HepG2 (cell line): ENCODE results near the gene CNOT8. TPM values are rescaled to one million over a fixed set of nuclear protein-coding genes. Genes with fewer than 3 reads are reported as not detected.
A peak's percentile ranks its signal among the peaks of the same experiment; 100 is the strongest.

ENCODE experiments used
- ASH2L ChIP-seq: fragments of 300-600, 200-600 bp; sonication (generic); IDR thresholded peaks from 2 replicates; pipeline ENCODE4 v1.7.0; 2017; ENCODE audit warnings: low read depth, mild to moderate bottlenecking, moderate library complexity, mixed read lengths, low read length; ENCODE audit not compliant: insufficient read length
- DDIT3 ChIP-seq: sonication (generic); formaldehyde crosslinking; IDR thresholded peaks from 2 replicates; pipeline ENCODE4 v1.4.0; 2020; ENCODE audit warnings: mild to moderate bottlenecking, missing genetic modification reagents
- DNMT3B ChIP-seq: conservative IDR thresholded peaks from 2 replicates; pipeline ENCODE4 v1.6.1; 2016; ENCODE audit warnings: missing biosample characterization, control low read depth
- GATAD2A ChIP-seq: IDR thresholded peaks from 2 replicates; pipeline ENCODE4 v1.6.1; 2016
- GZF1 ChIP-seq: sonication (generic); formaldehyde crosslinking; IDR thresholded peaks from 2 replicates; pipeline ENCODE4 v1.5.1; 2020; ENCODE audit warnings: mild to moderate bottlenecking, missing genetic modification reagents
- HINFP ChIP-seq: sonication (generic); formaldehyde crosslinking; IDR thresholded peaks from 2 replicates; pipeline ENCODE4 v1.4.0; 2020; ENCODE audit warnings: low read depth, mild to moderate bottlenecking, missing genetic modification reagents
- HMG20B ChIP-seq: conservative IDR thresholded peaks from 2 replicates; pipeline ENCODE4 v1.6.1; 2016; ENCODE audit warnings: missing genetic modification reagents, missing compliant biosample characterization
- JDP2 ChIP-seq: sonication (generic); formaldehyde crosslinking; IDR thresholded peaks from 2 replicates; pipeline ENCODE4 v1.8.1; 2022; ENCODE audit warnings: missing genetic modification reagents, borderline replicate concordance
- KLF16 ChIP-seq, 2 experiments: sonication (generic) in 1 of 2; formaldehyde crosslinking in 1 of 2; IDR thresholded peaks; 2 replicates each; pipeline versions ENCODE4 v1.6.1 to v1.8.0; 2016 to 2023; ENCODE audit warnings: missing genetic modification reagents in 2 of 2, missing compliant biosample characterization in 1 of 2
- MTA3 ChIP-seq: sonication (generic); formaldehyde crosslinking; IDR thresholded peaks from 2 replicates; pipeline ENCODE4 v1.4.0; 2020; ENCODE audit warnings: missing genetic modification reagents
- MXD4 ChIP-seq: IDR thresholded peaks from 2 replicates; pipeline ENCODE4 v1.6.1; 2016; ENCODE audit warnings: mild to moderate bottlenecking, missing biosample characterization, missing genetic modification reagents
- NFATC3 ChIP-seq: sonication (generic); formaldehyde crosslinking; IDR thresholded peaks from 2 replicates; pipeline ENCODE4 v1.5.1; 2020; ENCODE audit warnings: mild to moderate bottlenecking, missing genetic modification reagents
- ONECUT2 ChIP-seq: sonication (generic); formaldehyde crosslinking; IDR thresholded peaks from 2 replicates; pipeline ENCODE4 v1.4.0; 2020; ENCODE audit warnings: missing genetic modification reagents
- POGZ ChIP-seq: sonication (generic); formaldehyde crosslinking; IDR thresholded peaks from 2 replicates; pipeline ENCODE4 v1.4.0; 2020; ENCODE audit warnings: mild to moderate bottlenecking, missing genetic modification reagents
- SP5 ChIP-seq: IDR thresholded peaks from 2 replicates; pipeline ENCODE4 v1.6.1; 2016; ENCODE audit warnings: low read depth, borderline replicate concordance
- TCF7 ChIP-seq: sonication (generic); IDR thresholded peaks from 2 replicates; pipeline ENCODE4 v1.6.1; 2016; ENCODE audit warnings: antibody characterized with exemption, low read depth
- TP53 ChIP-seq: sonication (generic); formaldehyde crosslinking; conservative IDR thresholded peaks from 2 replicates; pipeline ENCODE4 v1.4.0; 2020; ENCODE audit warnings: missing genetic modification reagents
- ZBTB21 ChIP-seq: sonication (generic); formaldehyde crosslinking; IDR thresholded peaks from 2 replicates; pipeline ENCODE4 v1.4.0; 2020; ENCODE audit warnings: missing genetic modification reagents
- ZBTB49 ChIP-seq: sonication (generic); formaldehyde crosslinking; IDR thresholded peaks from 2 replicates; pipeline ENCODE4 v1.4.0; 2020; ENCODE audit warnings: missing genetic modification reagents, borderline replicate concordance
- ZBTB8A ChIP-seq: sonication (generic); formaldehyde crosslinking; IDR thresholded peaks from 2 replicates; pipeline ENCODE4 v1.4.0; 2020; ENCODE audit warnings: mild to moderate bottlenecking, low read depth, missing genetic modification reagents, borderline replicate concordance
- ZGPAT ChIP-seq: IDR thresholded peaks from 2 replicates; pipeline ENCODE4 v1.6.1; 2016; ENCODE audit warnings: mild to moderate bottlenecking
- ZNF121 ChIP-seq: sonication (generic); formaldehyde crosslinking; IDR thresholded peaks from 2 replicates; pipeline ENCODE4 v1.5.0; 2020; ENCODE audit warnings: mild to moderate bottlenecking, missing genetic modification reagents
- ZNF230 ChIP-seq: sonication (generic); formaldehyde crosslinking; IDR thresholded peaks from 2 replicates; pipeline ENCODE4 v1.4.0; 2020; ENCODE audit warnings: mild to moderate bottlenecking, missing genetic modification reagents
- ZNF616 ChIP-seq: sonication (generic); formaldehyde crosslinking; IDR thresholded peaks from 2 replicates; pipeline ENCODE4 v1.5.0; 2020; ENCODE audit warnings: low read depth, mild to moderate bottlenecking, missing genetic modification reagents
- ZNF772 ChIP-seq: sonication (generic); formaldehyde crosslinking; IDR thresholded peaks from 2 replicates; pipeline ENCODE4 v1.5.0; 2020; ENCODE audit warnings: mild to moderate bottlenecking, missing genetic modification reagents
- polyA plus RNA-seq, 8 experiments: library from polyadenylated mRNA; depleted of rRNA in 3 of 8; stranded (reverse) in 7 of 8; unstranded in 1 of 8; fragments of >200 nt; fragmentation: Illumina TruSeq in 4 of 8; extraction: Trizol in 4 of 8; gene quantifications; 2 replicates each; pipeline versions ENCODE4 v1.2.1 to v1.2.3, GENCODE V29; 2011 to 2016; ENCODE audit warnings: low read depth in 4 of 8, missing spikeins in 1 of 8, mixed read lengths in 1 of 8; ENCODE audit not compliant: insufficient read depth in 1 of 8
- total RNA-seq, 5 experiments: library from RNA; depleted of rRNA; stranded (reverse); fragments of >200 nt; fragmentation: Illumina TruSeq; extraction: Trizol; gene quantifications; 2 replicates each; pipeline ENCODE4 v1.2.3, GENCODE V29; 2016; ENCODE audit warnings: low read depth in 1 of 5

CNOT8 gene
- total and polyA plus RNA-seq, 2 of the 13 experiments (the other 11 are each of a cell fraction or from before 2014, with no cell fraction given): 37.1 to 74.9 TPM

- TF ChIP-seq HMG20B (CRISPR knock-in tag) (peak; percentile 93), TP53 (CRISPR knock-in tag) (no peak), MXD4 (CRISPR knock-in tag) (0 out of 2 replicates have a peak, but pooled peaks have one; percentile 32), ONECUT2 (no peak), SP5 (CRISPR knock-in tag) (peak; percentile 75), GZF1 (CRISPR knock-in tag) (no peak), POGZ (CRISPR knock-in tag) (peak; percentile 67; the same call in 1 of the 2 replicates), ASH2L (no peak), GATAD2A (CRISPR knock-in tag) (peak; percentile 91), ZNF616 (CRISPR knock-in tag) (no peak), ZGPAT (CRISPR knock-in tag) (peak; percentile 90), DDIT3 (no peak), TCF7 (peak; percentile 91), JDP2 (no peak; the same call in 1 of the 2 replicates), ZNF772 (CRISPR knock-in tag) (peak; percentile 52; the same call in 1 of the 2 replicates), ZNF121 (CRISPR knock-in tag) (no peak), MTA3 (CRISPR knock-in tag) (no peak), ZNF230 (no peak; the same call in 1 of the 2 replicates), KLF16 (CRISPR knock-in tag; IDR thresholded peaks at IDR 0.05) (peak in 1 of 2 experiments; percentile 68; a peak in 2 of 4 replicates), NFATC3 (CRISPR knock-in tag) (no peak), DNMT3B (CRISPR knock-in tag) (no peak), HINFP (CRISPR knock-in tag) (no peak), ZBTB8A (no peak), ZBTB49 (no peak), ZBTB21 (CRISPR knock-in tag) (no peak)
Measured at GRCh38 chr5:154842689-154843530, 15.5 kb upstream of the CNOT8 start (continued).
